HG03196 (cell line): ENCODE results near the gene DUSP21.
"Not testable (repeated sequence)": the region's sequence is repeated elsewhere in the genome, so short reads cannot be mapped to it uniquely, and the experiment has no call there.

Source experiments
- ATAC-seq: cut with Tn5 transposase; IDR thresholded peaks from one replicate; pipeline ENCODE4 v1.9.1; 2021; ENCODE audit not compliant: unreplicated experiment

The DUSP21 gene

DNA sequence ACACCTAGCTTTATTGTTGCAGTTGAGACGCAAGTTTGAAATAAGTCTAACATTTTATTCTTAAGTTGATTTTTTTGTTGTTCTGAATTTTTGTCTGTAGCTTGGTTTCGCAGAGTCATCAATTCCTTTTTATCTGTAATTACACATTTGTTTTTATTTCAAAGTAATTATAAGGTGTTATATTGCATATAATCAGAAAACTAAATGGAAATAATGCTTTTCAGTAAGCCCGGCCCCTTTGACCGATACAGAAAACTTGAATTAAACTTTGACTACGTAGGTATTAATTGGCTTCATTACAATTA is 31.3 kb downstream of the DUSP21 start:
- ATAC-seq, result no peak

DNA sequence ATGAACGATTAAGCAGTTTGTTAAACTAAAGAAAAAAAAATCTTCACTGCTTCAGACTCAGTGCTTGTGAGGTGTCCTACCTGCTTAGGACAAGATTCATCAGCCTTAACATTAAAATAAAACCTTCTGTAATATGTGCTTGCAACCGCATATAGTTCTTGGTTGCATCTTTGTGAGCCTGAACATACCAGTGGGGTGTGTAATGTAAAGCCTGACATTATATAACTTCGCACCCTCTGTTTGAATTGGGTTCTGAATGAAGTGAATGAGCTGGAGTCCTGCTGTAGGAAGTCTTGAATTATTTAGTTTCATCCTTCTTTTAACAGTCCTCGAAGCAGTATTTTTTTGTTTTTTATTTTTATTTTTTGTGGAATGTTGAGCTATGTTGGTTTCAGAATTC is 32.3 kb downstream of the DUSP21 start:
- ATAC-seq, result no peak

DNA sequence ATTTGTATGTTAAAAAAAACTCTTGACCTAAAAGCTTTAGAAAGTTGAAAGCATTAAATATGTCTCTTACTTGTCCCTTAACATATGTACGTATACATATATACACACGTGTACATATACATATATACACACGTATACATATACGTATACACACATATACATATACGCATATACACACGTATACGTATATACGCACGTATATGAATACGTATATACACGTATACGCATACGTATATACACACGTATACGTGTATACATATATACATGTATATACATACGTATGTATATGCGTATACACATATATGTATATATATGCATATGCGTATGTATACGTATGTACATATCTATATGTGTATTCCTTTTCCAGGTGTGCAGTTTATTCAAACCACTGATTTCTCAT is 32.9 kb downstream of the DUSP21 start:
- no peak for ATAC-seq

DNA sequence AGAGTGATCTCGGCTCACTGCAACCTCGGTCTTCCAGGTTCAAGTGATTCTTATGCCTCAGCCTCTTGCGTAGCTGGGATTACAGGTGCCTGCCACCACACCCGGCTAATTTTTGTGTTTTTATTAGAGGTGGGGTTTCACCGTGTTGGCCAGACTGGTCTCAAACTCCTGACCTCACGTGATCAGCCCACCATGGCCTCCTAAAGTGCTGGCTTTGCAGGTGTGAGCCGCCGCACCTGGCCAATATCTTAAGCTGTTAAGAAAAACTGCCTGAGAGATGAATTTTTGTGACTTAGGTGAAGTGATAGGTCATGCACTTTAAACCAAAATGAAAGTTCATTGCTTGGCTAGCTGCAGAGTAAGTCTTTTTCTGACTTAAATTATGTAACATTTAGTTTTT is 35.0 kb downstream of the DUSP21 start:
- ATAC-seq, result no peak

DNA sequence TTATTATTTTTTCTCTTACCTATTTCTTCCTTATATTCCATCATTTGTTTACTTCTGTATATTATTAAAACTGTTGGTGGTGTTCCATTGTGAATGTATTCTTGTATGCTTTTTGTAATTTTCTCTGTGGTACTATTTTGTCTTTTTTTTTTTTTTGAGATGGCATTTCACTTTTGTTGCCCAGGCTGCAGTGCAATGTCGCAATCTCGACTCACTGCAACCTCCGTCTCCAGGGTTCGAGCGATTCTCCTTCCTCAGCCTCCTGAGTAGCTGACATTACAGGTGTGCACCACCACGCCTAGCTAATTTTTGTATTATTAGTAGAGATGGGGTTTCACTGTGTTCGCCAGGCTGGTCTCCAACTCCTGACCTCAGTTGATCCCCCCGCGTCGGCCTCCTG is 37.7 kb downstream of the DUSP21 start:
- ATAC-seq, result no peak

DNA sequence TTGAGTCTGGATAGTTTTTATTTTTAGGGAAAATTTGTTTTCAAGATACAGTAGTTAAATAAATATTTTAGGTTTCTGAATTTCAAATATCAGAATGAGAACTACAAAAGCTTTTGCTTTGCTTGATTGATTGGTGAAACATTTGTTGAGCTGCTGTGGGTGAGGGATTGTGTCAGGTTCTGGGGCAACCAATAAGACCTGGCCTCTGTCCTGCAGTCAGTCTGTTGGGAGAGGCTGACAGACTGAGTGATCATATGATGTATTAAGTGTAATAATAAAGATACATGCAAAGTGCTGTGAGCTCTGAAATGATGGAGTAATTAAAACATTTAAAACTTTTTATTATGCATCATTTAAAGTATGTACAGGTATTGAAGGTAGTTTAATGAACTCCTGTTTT is 38.8 kb downstream of the DUSP21 start:
- no peak for ATAC-seq

DNA sequence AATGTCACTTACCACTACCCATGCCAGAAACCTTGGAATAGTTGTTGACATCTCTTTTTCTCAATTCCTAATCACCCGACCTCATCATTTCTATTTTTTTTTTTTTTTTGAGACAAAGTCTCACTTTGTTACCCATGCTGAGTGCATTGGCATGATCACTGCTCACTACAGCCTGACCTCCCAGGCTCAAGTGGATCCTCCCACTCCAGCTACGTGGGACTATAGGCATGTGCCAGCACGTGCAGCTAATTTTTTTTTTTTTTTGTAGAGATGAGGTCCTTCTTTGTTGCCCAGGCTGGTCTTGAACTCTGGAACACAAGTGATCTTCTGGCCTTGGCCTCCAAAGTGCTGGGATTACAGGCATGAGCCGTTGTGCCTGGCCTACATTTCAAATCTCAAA is 41.1 kb downstream of the DUSP21 start:
- ATAC-seq, result no peak

DNA sequence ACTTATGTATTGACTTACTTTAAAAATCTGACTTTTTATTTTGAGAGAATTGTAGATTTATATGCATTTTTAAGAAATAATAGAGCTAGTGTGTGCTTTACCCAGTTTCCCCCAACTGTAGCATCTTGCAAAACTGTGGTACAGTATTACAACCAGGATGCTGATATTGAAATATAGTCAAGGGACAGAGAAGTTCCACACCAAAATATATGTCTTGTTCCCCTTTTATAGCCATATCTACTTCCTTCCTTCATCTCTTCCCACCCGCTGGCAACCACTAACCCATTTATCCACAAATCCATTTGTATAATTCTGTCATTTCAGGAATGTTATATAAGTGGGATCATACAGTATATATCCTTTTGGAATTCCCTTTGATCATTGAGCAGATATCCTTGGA is 46.0 kb downstream of the DUSP21 start:
- no peak for ATAC-seq

DNA sequence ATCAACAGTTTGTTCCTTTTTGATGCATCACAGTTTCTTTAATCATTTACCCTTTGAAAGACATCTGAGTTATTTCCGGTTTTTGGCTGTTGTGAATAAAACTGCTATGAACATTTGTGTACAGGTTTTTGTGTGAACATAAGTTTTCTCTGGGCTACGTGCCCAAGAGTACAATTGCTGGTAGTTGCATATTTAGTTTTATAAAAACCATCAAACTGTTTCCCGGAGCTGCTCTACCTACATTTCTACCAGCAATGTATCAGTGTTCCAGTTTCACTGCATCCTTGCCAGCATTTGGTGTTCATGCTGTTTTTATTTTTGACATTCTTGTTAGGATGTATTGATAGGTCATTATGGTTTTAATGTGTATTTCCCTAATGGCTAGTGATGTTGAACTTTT is 46.4 kb downstream of the DUSP21 start:
- ATAC-seq, result no peak

DNA sequence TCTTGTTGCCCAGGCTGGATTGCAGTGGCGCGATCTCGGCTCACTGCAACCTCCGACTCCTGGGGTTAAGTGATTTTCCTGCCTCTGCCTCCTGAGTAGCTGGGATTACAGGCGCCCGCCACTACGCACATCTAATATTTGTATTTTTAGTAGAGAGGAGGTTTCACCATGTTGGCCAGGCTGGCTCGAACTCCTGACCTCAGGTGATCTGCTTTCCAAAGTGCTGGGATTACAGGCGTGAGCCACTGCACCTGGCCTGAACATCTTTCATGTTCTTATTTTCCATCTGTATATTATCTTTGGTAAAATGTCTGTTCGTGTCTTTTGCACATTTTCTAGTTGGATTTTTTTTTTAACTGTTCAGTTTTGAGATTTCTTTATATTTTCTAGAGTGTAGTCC is 46.9 kb downstream of the DUSP21 start:
- not testable (repeated sequence) for ATAC-seq

DNA sequence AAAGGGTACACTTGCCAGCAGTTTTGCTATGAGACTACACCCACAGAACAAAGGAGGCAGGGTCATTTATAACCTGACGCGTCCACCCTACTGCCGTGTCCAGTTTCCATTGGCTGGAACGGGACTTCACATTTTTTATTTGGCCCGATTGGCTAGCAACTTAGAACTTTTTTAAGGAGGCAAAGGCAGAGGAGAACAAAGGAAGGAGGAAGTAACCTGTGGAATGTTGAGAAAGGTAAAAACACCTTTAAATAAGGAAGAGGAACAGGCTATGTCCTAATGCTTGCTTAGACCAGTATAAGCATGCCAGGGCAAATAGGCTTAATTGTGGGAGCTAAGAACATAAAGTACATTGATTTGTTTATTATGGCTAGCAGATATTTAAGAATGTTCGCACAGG is 47.8 kb downstream of the DUSP21 start:
- ATAC-seq, result no peak
